Neural cell (in vitro differentiated cells): Measurements from ENCODE around the gene TOR2A.
A peak's percentile ranks its signal among the peaks of the same experiment; 100 is the strongest.

Experiments
- EP300 ChIP-seq: fragments of 450-650 bp; conservative IDR thresholded peaks from 2 replicates; pipeline ENCODE4 v1.6.1; 2014; ENCODE audit warnings: antibody characterized with exemption, mild to moderate bottlenecking, moderate library complexity; ENCODE audit not compliant: poor library complexity, severe bottlenecking
- EZH2 ChIP-seq: fragments of 200-600, 300-800 bp; shearing (Covaris generic), sonication (generic); IDR thresholded peaks from 2 replicates; pipeline ENCODE4 v1.6.1; 2014; ENCODE audit warnings: antibody characterized with exemption, low read length, borderline replicate concordance, mild to moderate bottlenecking; ENCODE audit not compliant: insufficient read depth, poor library complexity, severe bottlenecking
- POLR2AphosphoS5 ChIP-seq: IDR thresholded peaks from 2 replicates; pipeline ENCODE4 v1.6.1; 2012
- SMC3 ChIP-seq: fragments of 450-650 bp; conservative IDR thresholded peaks from 2 replicates; pipeline ENCODE4 v1.6.1; 2014; ENCODE audit warnings: antibody characterized with exemption, mild to moderate bottlenecking, moderate library complexity; ENCODE audit not compliant: poor library complexity
- TF ChIP-seq, protein P1 (sequence below): fragments of 450-650 bp; IDR thresholded peaks from 2 replicates; pipeline ENCODE4 v1.5.1; 2014; ENCODE audit warnings: antibody characterized with exemption, mild to moderate bottlenecking, moderate library complexity; ENCODE audit not compliant: poor library complexity, severe bottlenecking

DNA sequence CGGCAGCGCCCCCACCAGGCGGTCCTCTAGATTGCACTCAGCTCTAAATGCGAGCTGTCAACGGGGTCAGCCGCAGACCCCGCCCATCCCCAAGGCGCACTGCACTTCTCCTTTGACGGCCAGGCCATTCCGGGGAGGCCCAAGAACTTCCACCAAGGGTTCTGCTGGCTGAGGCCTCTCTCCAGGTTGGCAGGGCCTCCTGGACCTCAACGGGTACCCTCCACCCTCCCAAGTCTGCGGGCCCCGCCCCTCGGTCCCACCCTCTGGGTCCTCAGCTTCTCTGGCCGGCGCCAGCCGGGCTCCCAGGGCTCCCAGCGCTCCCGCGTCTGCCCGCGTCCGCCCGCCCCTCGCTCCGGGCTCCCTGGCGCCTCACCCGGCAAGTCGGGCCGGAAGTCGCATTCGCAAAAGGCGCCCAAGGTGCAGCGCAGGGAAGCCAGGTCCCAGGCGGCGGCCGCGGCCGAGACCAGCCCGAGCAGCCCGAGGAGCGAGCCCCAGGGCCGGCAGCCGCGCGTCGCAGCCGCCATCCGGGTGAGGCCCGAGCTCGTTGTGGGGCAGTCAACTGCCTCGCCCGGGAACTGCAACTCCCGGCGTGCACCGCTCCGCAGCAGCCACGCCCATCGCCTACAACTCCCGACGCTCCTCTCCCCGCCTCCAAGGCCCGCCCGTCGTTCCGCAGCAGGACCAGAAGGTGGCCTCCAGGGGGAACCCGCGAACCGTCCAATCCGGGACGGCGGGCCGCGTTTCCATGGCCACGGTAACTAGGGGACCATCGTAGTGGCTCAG, at the start of gene TOR2A:
- TF ChIP-seq, protein P1, sequence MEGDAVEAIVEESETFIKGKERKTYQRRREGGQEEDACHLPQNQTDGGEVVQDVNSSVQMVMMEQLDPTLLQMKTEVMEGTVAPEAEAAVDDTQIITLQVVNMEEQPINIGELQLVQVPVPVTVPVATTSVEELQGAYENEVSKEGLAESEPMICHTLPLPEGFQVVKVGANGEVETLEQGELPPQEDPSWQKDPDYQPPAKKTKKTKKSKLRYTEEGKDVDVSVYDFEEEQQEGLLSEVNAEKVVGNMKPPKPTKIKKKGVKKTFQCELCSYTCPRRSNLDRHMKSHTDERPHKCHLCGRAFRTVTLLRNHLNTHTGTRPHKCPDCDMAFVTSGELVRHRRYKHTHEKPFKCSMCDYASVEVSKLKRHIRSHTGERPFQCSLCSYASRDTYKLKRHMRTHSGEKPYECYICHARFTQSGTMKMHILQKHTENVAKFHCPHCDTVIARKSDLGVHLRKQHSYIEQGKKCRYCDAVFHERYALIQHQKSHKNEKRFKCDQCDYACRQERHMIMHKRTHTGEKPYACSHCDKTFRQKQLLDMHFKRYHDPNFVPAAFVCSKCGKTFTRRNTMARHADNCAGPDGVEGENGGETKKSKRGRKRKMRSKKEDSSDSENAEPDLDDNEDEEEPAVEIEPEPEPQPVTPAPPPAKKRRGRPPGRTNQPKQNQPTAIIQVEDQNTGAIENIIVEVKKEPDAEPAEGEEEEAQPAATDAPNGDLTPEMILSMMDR, result peak; percentile 99
- TF ChIP-seq SMC3, result peak; percentile 90
- peak; percentile 92 for TF ChIP-seq EP300
- no peak for TF ChIP-seq EZH2
- peak; percentile 82 for TF ChIP-seq POLR2AphosphoS5
